Ascending aorta (tissue), 2 donors: ENCODE results near the gene RFX2. TPM values are rescaled to one million over a fixed set of nuclear protein-coding genes. Genes with fewer than 3 reads are reported as not detected.

ENCODE experiments used
- DNase-seq, 2 donors: peaks; one replicate each; pipeline ENCODE4 v3.0.0-alpha.2; 2019; ENCODE audit warnings: low spot score in 2 of 2
- H3K27ac ChIP-seq, 2 donors: fragments of 200-600 bp; sonication (generic); one replicate each; pipeline ENCODE4 v1.5.1; 2016 to 2017; ENCODE audit warnings: mild to moderate bottlenecking in 1 of 2
- H3K27me3 ChIP-seq: fragments of 200-600 bp; sonication (generic); one replicate; pipeline ENCODE4 v1.5.1; 2017
- H3K36me3 ChIP-seq, 2 donors: fragments of 200-600 bp; sonication (generic); one replicate each; pipeline ENCODE4 v1.5.1; 2016
- H3K4me1 ChIP-seq, 2 donors: fragments of 200-600 bp; sonication (generic); one replicate each; pipeline ENCODE4 v1.5.1; 2016 to 2017; ENCODE audit warnings: mild to moderate bottlenecking in 1 of 2
- H3K4me3 ChIP-seq, 2 donors: fragments of 200-600 bp; sonication (generic); one replicate each; pipeline ENCODE4 v1.5.1; 2016 to 2017; ENCODE audit warnings: mild to moderate bottlenecking in 1 of 2
- H3K9me3 ChIP-seq, 2 donors: fragments of 200-600 bp; sonication (generic); one replicate each; pipeline ENCODE4 v1.5.1; 2016
- CTCF ChIP-seq, 3 experiments: fragments of 200-600 bp in 2 of 3; fragments of 450-650 bp in 1 of 3; sonication (generic) in 2 of 3; IDR thresholded peaks; one replicate each; pipeline ENCODE4 v1.5.1; 2016 to 2019; ENCODE audit warnings: antibody characterized with exemption in 3 of 3, mild to moderate bottlenecking in 1 of 3, moderate library complexity in 1 of 3
- intact Hi-C: fragments of 100-400 bp; cut with DNase I; formaldehyde crosslinking; loops from one replicate; pipeline ENCODE4 v1.15.1; 2023
- total RNA-seq: library from RNA; depleted of rRNA; stranded (reverse); fragments of >200 nt; gene quantifications from one replicate; pipeline ENCODE4 v1.1.0, GENCODE V29; 2016

The RFX2 gene
- total RNA-seq, 1 donor from 2014 or later, result 107 TPM

DNA sequence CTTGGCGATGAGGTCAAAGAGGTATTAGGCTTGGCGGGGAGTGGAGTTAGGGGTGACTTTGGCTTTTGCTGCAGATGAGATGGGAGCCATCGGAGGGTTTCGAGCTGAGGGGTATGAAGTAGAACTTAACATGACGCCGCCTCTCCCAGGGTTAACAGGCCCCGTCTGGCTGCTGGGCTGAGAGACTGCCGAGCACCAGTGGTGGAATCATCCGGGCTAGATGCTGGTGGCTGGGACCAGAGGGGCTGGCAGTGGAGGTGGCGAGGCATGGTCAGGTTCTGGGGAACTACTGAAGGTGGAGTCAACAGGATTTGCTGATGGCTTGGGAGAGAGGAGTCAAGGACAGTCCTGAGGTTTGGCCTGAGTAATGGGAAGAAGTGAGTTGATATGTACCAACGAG lies 4.9 kb downstream of the RFX2 start:
- H3K4me3 ChIP-seq, result no peak overlapping the region
- no peaks in the 10 kb centered on the region for H3K27me3 ChIP-seq
- peaks cover 13 to 38% of the 10 kb centered on the region in 2 donors for H3K4me1 ChIP-seq
- intact Hi-C loops, result no loop called here
- H3K27ac ChIP-seq, result peak overlapping the region; percentile 83 to 90
- no peak for DNase-seq
- H3K9me3 ChIP-seq, result no peaks in the 10 kb centered on the region
- no peak for TF ChIP-seq CTCF (IDR thresholded peaks at IDR 0.05)
- no peaks in the 10 kb centered on the region for H3K36me3 ChIP-seq

GRCh38 chr19:6103894-6104293 lies 6.4 kb downstream of the RFX2 start:
- no peaks in the 10 kb centered on the region for H3K36me3 ChIP-seq
- H3K4me1 ChIP-seq, result peaks cover 13 to 47% of the 10 kb centered on the region in 2 donors
- intact Hi-C loops, result loop anchor here (1.0 to 5.0 kb wide), 3 partner anchors 12 to 168 kb away; no protein-coding TSS in a partner anchor
- no peak overlapping the region for H3K4me3 ChIP-seq
- H3K27me3 ChIP-seq, result no peaks in the 10 kb centered on the region
- no peak for TF ChIP-seq CTCF (IDR thresholded peaks at IDR 0.05)
- no peak for DNase-seq
- peak overlapping the region; percentile 83 to 90 for H3K27ac ChIP-seq
- no peaks in the 10 kb centered on the region for H3K9me3 ChIP-seq

- peak overlapping the region; percentile 83 to 90 for H3K27ac ChIP-seq
- TF ChIP-seq CTCF (IDR thresholded peaks at IDR 0.05), result no peak
- no peaks in the 10 kb centered on the region for H3K27me3 ChIP-seq
- no peaks in the 10 kb centered on the region for H3K9me3 ChIP-seq
- DNase-seq, result peak; percentile 66 to 98
- no peak overlapping the region for H3K4me3 ChIP-seq
- H3K36me3 ChIP-seq, result no peaks in the 10 kb centered on the region
- intact Hi-C loops, result loop anchor here (1.0 to 5.0 kb wide), 3 partner anchors 11 to 169 kb away; no protein-coding TSS in a partner anchor
- H3K4me1 ChIP-seq, result peaks cover 13 to 54% of the 10 kb centered on the region in 2 donors
Measured at GRCh38 chr19:6103217-6103644, 7.1 kb downstream of the RFX2 start.

DNA sequence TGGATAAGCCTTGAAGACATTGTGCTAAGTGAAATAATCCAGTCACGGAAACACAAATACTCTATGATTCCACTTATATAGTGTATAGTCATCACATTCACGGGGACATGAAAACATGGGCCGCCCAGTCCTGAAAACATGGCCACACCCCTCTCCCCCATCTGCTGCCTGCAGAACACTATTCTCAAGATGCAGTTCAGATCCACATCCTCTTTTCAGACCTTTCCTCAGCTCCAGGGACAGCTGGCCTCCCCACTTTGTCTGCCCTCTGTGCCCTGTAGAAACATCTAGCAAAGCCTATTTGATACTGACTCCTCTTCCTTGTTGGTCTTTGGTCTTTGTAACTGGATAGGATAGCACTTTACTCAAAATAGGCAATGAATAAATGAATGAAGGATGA lies 8.3 kb downstream of the RFX2 start:
- no peak for TF ChIP-seq CTCF (IDR thresholded peaks at IDR 0.05)
- no peaks in the 10 kb centered on the region for H3K36me3 ChIP-seq
- H3K27ac ChIP-seq, result peak overlapping the region; percentile 83 to 90
- intact Hi-C loops, result loop anchor here (5.0 kb wide), 1 partner anchor 170 kb away; no protein-coding TSS in a partner anchor
- no peaks in the 10 kb centered on the region for H3K27me3 ChIP-seq
- H3K4me3 ChIP-seq, result no peak overlapping the region
- H3K9me3 ChIP-seq, result no peaks in the 10 kb centered on the region
- H3K4me1 ChIP-seq, result peaks cover 13 to 61% of the 10 kb centered on the region in 2 donors
- no peak for DNase-seq

DNA sequence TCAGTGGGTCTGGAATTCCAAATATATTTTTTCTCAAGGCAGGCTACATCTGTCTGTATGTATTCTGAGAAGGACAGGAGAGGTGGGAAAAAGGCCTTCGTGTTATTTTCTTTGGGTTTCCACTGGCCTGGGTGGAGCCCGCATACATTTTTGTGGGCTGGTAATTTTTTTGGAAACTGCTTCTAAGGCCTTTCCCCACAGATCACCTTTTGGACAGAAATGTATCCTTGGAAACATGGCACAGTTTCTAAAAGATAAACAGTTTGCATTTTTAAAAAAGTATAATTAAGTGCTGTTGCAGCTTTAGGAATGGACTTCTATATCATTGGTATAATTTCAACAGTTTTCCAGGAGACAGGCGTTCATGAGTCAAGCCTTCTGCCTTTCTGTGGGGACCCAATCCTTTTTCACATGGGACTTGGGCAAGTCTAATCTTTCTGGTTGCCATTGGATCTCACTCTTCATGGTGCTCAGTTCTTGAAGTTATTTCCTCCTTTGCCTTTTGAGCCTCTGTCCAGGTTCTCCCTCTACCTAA lies 8.9 kb downstream of the RFX2 start:
- Histone ChIP-seq H3K36me3 (no peaks in the 10 kb centered on the region), H3K9me3 (no peaks in the 10 kb centered on the region), H3K4me1 (peaks cover 13 to 61% of the 10 kb centered on the region in 2 donors), H3K27me3 (no peaks in the 10 kb centered on the region), H3K4me3 (no peak overlapping the region), H3K27ac (peak overlapping the region; percentile 83 to 90)
- intact Hi-C loops, result loop anchor here (5.0 kb wide), 1 partner anchor 171 kb away; no protein-coding TSS in a partner anchor
- no peak for DNase-seq
- no peak for TF ChIP-seq CTCF (IDR thresholded peaks at IDR 0.05)
